T-helper 2 cell (primary cell): ENCODE results near the gene JMY.

Experiments used
- DNase-seq, 5 experiments: peaks; one replicate each; pipeline versions ENCODE4 v3.0.0 to v3.0.0-alpha.2; 2012 to 2022

The JMY gene

GRCh38 chr5:79297661-79298060 is 61.7 kb downstream of the JMY start:
- DNase-seq = no peak

GRCh38 chr5:79301046-79301712 is 65.2 kb downstream of the JMY start:
- no peak for DNase-seq

GRCh38 chr5:79302454-79302853 is 66.5 kb downstream of the JMY start:
- DNase-seq = no peak

GRCh38 chr5:79305706-79306105 is 69.8 kb downstream of the JMY start:
- no peak for DNase-seq

- DNase-seq = no peak
Observed at GRCh38 chr5:79318935-79319614, 83.1 kb downstream of the JMY start.

GRCh38 chr5:79329453-79329852 is 93.5 kb downstream of the JMY start:
- no peak for DNase-seq

- no peak for DNase-seq
Observed at GRCh38 chr5:79330071-79330470, 94.1 kb downstream of the JMY start.

GRCh38 chr5:79333852-79334557 is 98.1 kb downstream of the JMY start:
- DNase-seq = no peak

GRCh38 chr5:79346420-79346824 is 110.5 kb downstream of the JMY start:
- DNase-seq = no peak

GRCh38 chr5:79349047-79349446 is 113.1 kb downstream of the JMY start:
- no peak for DNase-seq

- no peak for DNase-seq
Observed at GRCh38 chr5:79349881-79350280, 114.0 kb downstream of the JMY start.

- DNase-seq = no peak
Observed at GRCh38 chr5:79357398-79357797, 121.5 kb downstream of the JMY start.
